Activated CD4-positive, alpha-beta T cell treated with anti-CD3 and anti-CD28 coated beads for 1 hour (primary cell): Measurements from ENCODE around the gene LRBA.
"Not testable (repeated sequence)": the region's sequence is repeated elsewhere in the genome, so short reads cannot be mapped to it uniquely, and the experiment has no call there.

Source experiments
- DNase-seq: peaks from one replicate; pipeline ENCODE4 v3.0.0-alpha.2; 2020

LRBA gene

GRCh38 chr4:150546286-150546685, 468.8 kb downstream of the LRBA start:
- DNase-seq: no peak

GRCh38 chr4:150543042-150543441, 472.0 kb downstream of the LRBA start:
- no peak for DNase-seq

GRCh38 chr4:150541681-150542080, 473.4 kb downstream of the LRBA start:
- no peak for DNase-seq

GRCh38 chr4:150540959-150541360, 474.1 kb downstream of the LRBA start:
- DNase-seq: no peak

GRCh38 chr4:150540536-150540935, 474.5 kb downstream of the LRBA start:
- no peak for DNase-seq

GRCh38 chr4:150537911-150538310, 477.2 kb downstream of the LRBA start:
- not testable (repeated sequence) for DNase-seq

- no peak for DNase-seq
Observed at GRCh38 chr4:150534818-150535217, 480.3 kb downstream of the LRBA start.

GRCh38 chr4:150533673-150534072, 481.4 kb downstream of the LRBA start:
- no peak for DNase-seq

GRCh38 chr4:150525321-150525868, 489.7 kb downstream of the LRBA start:
- DNase-seq: no peak

- no peak for DNase-seq
Observed at GRCh38 chr4:150518559-150518958, 496.5 kb downstream of the LRBA start.

- DNase-seq: no peak
Observed at GRCh38 chr4:150515135-150515534, 499.9 kb downstream of the LRBA start.

- no peak for DNase-seq
Observed at GRCh38 chr4:150514709-150515108, 500.4 kb downstream of the LRBA start.

GRCh38 chr4:150510176-150510865, 504.8 kb downstream of the LRBA start:
- DNase-seq: no peak

GRCh38 chr4:150507656-150508055, 507.4 kb downstream of the LRBA start:
- DNase-seq: not testable (repeated sequence)

GRCh38 chr4:150501983-150502382, 513.1 kb downstream of the LRBA start:
- DNase-seq: no peak

- no peak for DNase-seq
Observed at GRCh38 chr4:150501009-150501727, 513.9 kb downstream of the LRBA start.

GRCh38 chr4:150497612-150498011, 517.5 kb downstream of the LRBA start:
- DNase-seq: no peak

- DNase-seq: no peak
Observed at GRCh38 chr4:150495550-150495949, 519.5 kb downstream of the LRBA start.

- DNase-seq: no peak
Observed at GRCh38 chr4:150493851-150494250, 521.2 kb downstream of the LRBA start.

GRCh38 chr4:150491132-150492049, 523.7 kb downstream of the LRBA start:
- DNase-seq: no peak

- no peak for DNase-seq
Observed at GRCh38 chr4:150482581-150482980, 532.5 kb downstream of the LRBA start.

- no peak for DNase-seq
Observed at GRCh38 chr4:150479657-150480056, 535.4 kb downstream of the LRBA start.

- no peak for DNase-seq
Observed at GRCh38 chr4:150477869-150478268, 537.2 kb downstream of the LRBA start.
